HPDE6-E6E7 (cell line): ENCODE results near the gene RYR2.
"Not testable (repeated sequence)": the region's sequence is repeated elsewhere in the genome, so short reads cannot be mapped to it uniquely, and the experiment has no call there.

ENCODE experiments used
- DNase-seq: peaks from one replicate; pipeline ENCODE4 v3.0.0; 2011; ENCODE audit warnings: missing footprints; ENCODE audit errors: extremely low spot score

The RYR2 gene

GRCh38 chr1:237791592-237791991 lies 749.6 kb downstream of the RYR2 start:
- no peak for DNase-seq

DNA sequence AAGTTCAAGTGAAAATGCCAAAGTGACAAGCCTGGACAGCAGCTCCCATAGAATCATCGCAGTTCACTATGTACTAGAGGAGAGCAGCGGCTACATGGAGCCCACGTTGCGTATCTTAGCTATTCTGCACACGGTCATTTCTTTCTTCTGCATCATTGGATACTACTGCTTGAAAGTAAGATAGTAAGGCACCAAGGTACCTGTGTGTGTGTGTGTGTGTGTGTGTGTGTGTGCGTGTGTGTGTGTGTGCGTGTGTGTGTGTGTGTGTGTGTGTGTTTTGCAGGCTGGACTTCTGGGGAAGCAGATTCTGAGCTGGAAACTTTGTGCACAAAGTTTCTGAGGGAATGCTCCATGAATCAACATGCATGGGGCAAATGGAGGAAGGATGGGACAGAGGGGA lies 750.2 kb downstream of the RYR2 start:
- no peak for DNase-seq

GRCh38 chr1:237792726-237793125 lies 750.7 kb downstream of the RYR2 start:
- no peak for DNase-seq

GRCh38 chr1:237794071-237794470 lies 752.1 kb downstream of the RYR2 start:
- DNase-seq, result no peak

- no peak for DNase-seq
Measured at GRCh38 chr1:237795558-237795957, 753.6 kb downstream of the RYR2 start.

DNA sequence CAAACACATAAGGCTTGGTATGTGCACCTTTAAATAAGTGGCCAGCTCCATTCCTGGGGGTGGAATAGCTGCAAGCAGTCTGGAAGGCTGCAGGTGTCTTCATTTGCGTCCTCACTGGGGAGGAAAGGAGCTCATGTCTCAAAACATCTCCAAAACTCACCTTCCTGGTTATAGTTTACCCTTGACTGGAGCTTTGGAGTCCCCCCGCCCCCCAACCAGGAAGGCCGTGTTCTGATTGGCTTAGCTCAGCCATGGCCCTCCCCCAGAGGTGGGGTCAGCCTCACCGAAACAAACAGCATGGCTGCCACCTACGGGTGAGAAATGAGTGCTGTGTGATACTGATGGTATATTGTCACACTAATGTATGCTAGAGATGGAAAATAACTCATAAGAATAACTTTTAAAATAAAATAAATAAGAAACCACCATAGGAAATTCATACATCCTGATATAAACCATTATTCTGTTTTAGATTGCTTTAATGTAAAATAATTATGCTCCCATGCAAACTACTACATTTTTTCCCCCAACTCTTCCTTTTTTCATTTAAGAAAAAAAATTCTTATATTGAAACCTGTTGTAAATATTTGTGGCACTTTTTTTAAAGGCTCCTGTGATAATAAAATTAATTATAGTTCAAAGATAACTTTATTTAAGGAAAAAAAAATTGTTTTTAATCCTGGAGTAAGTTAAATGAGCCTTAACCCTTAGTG lies 757.9 kb downstream of the RYR2 start:
- peak; percentile 89 for DNase-seq

- DNase-seq, result no peak
Measured at GRCh38 chr1:237804516-237804915, 762.5 kb downstream of the RYR2 start.

DNA sequence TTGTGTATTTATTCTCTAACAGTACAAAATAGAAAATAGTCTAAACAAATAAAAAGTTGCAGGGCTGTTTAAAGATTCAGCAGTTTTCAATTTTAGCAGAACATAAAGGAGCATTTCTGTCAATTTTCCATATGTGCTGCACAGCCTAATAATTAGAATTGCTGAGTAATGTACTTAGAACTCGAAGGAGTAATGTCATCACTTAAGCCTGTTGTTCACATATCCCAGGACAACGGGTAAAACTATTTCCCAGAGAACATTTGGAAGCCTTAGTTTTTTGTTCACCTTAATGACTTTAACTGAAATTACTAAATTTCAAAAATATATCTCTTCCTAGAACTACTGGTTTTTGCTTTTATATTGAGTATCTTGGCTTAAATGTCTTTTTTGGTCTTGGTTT lies 767.1 kb downstream of the RYR2 start:
- no peak for DNase-seq

- no peak for DNase-seq
Measured at GRCh38 chr1:237811633-237812032, 769.6 kb downstream of the RYR2 start.

GRCh38 chr1:237812061-237812460 lies 770.1 kb downstream of the RYR2 start:
- DNase-seq, result no peak

DNA sequence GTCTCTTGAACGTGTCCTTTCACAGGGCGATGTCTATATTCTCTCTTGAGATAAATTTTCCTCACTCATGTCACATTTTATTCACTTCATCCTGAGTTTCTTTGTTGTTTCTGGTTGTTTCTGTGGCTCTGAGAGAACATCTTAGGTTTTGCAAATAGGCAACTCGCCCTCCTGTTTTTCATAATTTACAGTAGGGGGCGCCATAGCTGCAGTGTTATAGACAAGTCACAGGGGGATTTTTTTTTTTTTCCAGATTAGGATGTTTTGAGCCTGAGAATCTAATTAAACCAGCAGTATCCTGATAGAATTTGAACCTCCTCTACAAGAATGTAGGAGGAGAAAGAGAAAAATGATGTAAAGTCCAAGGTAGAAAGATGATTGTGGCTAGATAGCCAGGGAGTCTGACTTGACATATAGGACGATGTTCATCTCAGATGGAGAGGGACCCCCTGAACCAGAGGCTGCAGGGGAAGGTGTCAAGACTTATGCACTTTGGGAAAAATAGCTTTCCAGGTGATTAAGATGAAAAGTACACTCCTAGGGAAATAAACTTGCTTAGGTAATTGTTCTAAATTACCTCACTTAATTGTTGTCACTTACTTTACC lies 772.4 kb downstream of the RYR2 start:
- DNase-seq, result no peak

GRCh38 chr1:237817277-237817676 lies 775.3 kb downstream of the RYR2 start:
- no peak for DNase-seq

DNA sequence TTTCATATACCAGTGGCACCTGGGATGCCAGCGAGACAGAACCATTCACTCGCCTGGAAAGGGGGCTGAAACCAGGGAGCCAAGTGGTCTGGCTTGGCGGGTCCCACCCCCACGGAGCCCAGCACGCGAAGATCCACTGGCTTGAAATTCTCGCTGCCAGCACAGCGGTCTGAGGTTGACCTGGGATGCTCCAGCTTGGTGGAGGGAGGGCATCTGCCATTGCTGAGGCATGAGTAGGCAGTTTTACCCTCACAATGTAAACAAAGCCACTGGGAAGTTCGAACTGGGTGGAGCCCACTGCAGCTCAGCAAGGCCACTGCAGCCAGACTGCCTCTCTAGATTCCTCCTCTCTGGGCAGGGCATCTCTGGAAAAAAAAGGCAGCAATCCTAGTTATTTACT lies 778.6 kb downstream of the RYR2 start:
- not testable (repeated sequence) for DNase-seq

DNA sequence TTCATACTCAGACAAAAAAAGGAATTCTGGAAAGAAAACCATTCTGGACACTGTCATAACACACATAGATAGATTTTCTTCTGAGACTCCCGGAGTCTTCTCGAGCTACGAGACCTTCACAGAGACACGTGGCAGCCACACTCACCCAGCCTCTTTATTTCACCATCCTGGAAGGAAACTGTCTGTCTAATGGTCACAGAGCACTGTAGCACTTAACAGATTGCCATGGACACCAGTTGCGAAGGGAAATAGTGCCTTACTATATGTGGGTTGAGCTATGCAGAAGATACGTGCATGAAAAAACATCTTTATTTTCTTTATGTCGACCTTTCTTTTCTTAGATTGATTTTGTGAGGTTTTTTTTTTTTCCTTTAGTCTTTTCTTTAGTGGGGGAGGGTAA lies 790.9 kb downstream of the RYR2 start:
- DNase-seq, result no peak

- no peak for DNase-seq
Measured at GRCh38 chr1:237834048-237834447, 792.1 kb downstream of the RYR2 start.

GRCh38 chr1:237834461-237834860 lies 792.5 kb downstream of the RYR2 start:
- DNase-seq, result no peak

DNA sequence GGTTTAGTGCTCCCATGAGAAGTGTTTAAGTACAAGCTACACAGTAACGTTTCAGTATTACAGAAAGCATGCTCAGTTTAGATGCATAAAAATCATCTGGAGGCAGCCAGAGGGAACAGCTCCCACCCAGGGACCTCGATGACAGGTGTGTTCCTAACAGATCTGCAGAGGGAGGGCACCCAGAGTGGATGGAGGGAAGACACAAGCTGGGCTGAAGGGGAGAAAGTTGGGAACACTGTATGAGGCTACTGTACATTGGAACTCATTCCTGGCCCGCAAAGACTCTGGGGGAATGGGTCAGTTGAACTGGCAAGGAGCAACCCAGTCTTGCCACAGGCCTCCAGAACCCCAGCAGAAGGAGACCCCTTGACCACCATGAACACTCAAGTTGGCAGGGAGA lies 796.3 kb downstream of the RYR2 start:
- DNase-seq, result no peak

GRCh38 chr1:237838904-237839534 lies 797.0 kb downstream of the RYR2 start:
- no peak for DNase-seq

- DNase-seq, result no peak
Measured at GRCh38 chr1:237841485-237841884, 799.5 kb downstream of the RYR2 start.

DNA sequence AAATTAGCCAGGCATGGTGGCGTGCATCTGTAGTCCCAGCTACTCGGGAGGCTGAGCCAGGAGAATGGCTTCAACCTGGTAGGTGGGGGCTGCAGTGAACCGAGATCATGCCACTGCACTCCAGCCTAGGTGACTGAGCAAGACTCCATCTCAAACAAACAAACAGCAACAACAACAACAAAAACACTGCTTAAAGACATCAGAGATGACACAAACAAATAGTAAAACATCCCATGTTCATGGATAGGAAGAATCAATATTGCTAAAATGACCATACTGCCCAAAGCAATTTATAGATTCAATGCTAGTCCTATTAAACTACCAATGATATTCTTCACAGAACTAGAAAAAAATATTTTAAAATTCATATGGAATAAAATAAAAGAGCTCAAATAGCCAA lies 801.5 kb downstream of the RYR2 start:
- DNase-seq, result not testable (repeated sequence)

DNA sequence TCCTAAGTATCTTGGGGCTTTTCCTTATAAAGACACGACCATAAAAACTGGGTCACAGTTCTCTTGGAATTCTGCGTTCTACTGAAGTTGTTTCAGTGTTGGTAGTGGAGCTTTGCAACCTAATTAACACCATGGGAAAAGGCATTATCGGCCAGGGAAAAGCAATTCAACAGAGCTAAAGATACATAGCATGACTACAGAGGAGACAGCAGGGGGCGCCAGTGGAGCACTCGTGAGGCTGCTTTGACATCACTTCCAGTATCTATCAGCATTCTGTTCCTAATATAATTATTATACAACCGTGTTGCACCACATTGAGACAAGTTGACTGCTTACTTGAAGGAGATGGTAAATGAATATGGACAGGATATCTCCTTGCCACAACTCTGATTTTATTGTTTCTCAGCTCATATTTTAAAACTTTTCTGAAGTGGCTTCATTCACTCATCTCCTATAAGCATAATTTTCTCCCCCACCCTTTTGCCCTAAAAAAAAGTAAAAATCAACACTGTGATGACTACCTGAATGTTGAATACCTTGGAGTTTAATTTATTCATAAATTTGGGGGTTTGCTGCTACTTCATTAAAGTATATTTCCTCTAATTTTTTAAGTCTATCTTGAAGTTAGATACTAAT lies 809.3 kb downstream of the RYR2 start:
- DNase-seq, result peak; percentile 28

- DNase-seq, result no peak
Measured at GRCh38 chr1:237852342-237852741, 810.4 kb downstream of the RYR2 start.

- no peak for DNase-seq
Measured at GRCh38 chr1:237857455-237857854, 815.5 kb downstream of the RYR2 start.
